ENCODE results near the gene NAGLU. TPM values are rescaled to one million over a fixed set of nuclear protein-coding genes. Genes with fewer than 3 reads are reported as not detected.

The NAGLU gene
- total and polyA plus RNA-seq, 10 of the 15 experiments (the other 5 are each of a cell fraction or from before 2014, with no cell fraction given): 0.23 to 27.5 (median 8.9) TPM

- FAIRE-seq: no peak
- no TSS peak for BruUV-seq (replicated peaks)
- in situ Hi-C loops (cut with MboI) (loop anchor here (5.0 kb wide), 1 partner anchor 89 kb away; no protein-coding TSS in a partner anchor), intact Hi-C loops (cut with micrococcal nuclease; ENCODE audit: unreplicated experiment) (no loop called here)
- WGBS (ENCODE audit: insufficient coverage, insufficient replicate concordance, low lambda C conversion rate, missing lambda C conversion rate): 80% methylated on average over 8 of the region's 8 CpGs
- no peak overlapping the region for H3K4me2 ChIP-seq (ENCODE audit: control insufficient read depth, insufficient read depth)
- no peaks in the 10 kb centered on the region for H3K9me3 ChIP-seq (replicated peaks; ENCODE audit: control insufficient read depth, insufficient read depth, low read length)
- no peak for DNase-seq (ENCODE audit: low read depth, low spot score)
- peaks cover 4 to 8% of the 10 kb centered on the region in 2 experiments; a peak in 3 of 4 replicates for H3K36me3 ChIP-seq (ENCODE audit: control insufficient read depth in 2 of 2, insufficient read depth in 2 of 2, low read length in 1 of 2)
- no peak overlapping the region for H3K4me3 ChIP-seq
- TF ChIP-seq PKNOX1 (IDR thresholded peaks at IDR 0.05) (peak; percentile 43; the same call in 1 of the 2 replicates), MEF2A (IDR thresholded peaks at IDR 0.05; ENCODE audit: insufficient read depth, low read depth, low read length) (no peak)
- RAD21 ChIA-PET (ENCODE audit: unreplicated experiment): interaction anchor here (0.6 kb wide), 1 partner anchor 334 kb away, joined by 3 read pairs; no protein-coding TSS in a partner anchor
- SMC1A ChIA-PET (ENCODE audit: uncharacterized antibody, unreplicated experiment): interaction anchor here (1.8 kb wide), 1 partner anchor 92 kb away, joined by 7 read pairs; no protein-coding TSS in a partner anchor
- no peak overlapping the region for H3K9ac ChIP-seq (ENCODE audit: control insufficient read depth, insufficient read depth, low read length)
- no peaks in the 10 kb centered on the region for H3K79me2 ChIP-seq (ENCODE audit: control insufficient read depth, insufficient read depth, low read length)
- CTCF ChIA-PET: interaction anchor here (0.8 to 10.4 kb wide), 7 partner anchors 10 to 201 kb away, joined by 3 to 120 read pairs (median 4); no protein-coding TSS in a partner anchor
- no peak overlapping the region for H2AFZ ChIP-seq (ENCODE audit: control insufficient read depth, low read depth, low read length)
- H4K20me1 ChIP-seq (ENCODE audit: control insufficient read depth, insufficient read depth): no peaks in the 10 kb centered on the region; the same call in 1 of the 2 replicates
- no peak for ATAC-seq
- no peak overlapping the region for H3K27ac ChIP-seq (ENCODE audit: control insufficient read depth, insufficient read depth)
- no peaks in the 10 kb centered on the region for H3K27me3 ChIP-seq (replicated peaks in 1 of 2; ENCODE audit: control insufficient read depth in 2 of 2, insufficient read depth in 2 of 2, low read length in 1 of 2)
- H3K4me1 ChIP-seq (ENCODE audit: control insufficient read depth, insufficient read depth, low read length): no peaks in the 10 kb centered on the region
- POLR2A ChIA-PET: interaction anchor here (0.6 kb wide), 1 partner anchor 70 kb away, joined by 4 read pairs; no protein-coding TSS in a partner anchor
Observed at GRCh38 chr17:42521036-42521435, 15.0 kb upstream of the NAGLU start.

GRCh38 chr17:42521666-42522262 is 14.3 kb upstream of the NAGLU start:
- Histone ChIP-seq H4K20me1 (ENCODE audit: control insufficient read depth, insufficient read depth) (no peaks in the 10 kb centered on the region; the same call in 1 of the 2 replicates), H3K4me3 (no peak overlapping the region), H3K79me2 (ENCODE audit: control insufficient read depth, insufficient read depth, low read length) (no peaks in the 10 kb centered on the region), H3K9ac (ENCODE audit: control insufficient read depth, insufficient read depth, low read length) (no peak overlapping the region), H3K9me3 (replicated peaks; ENCODE audit: control insufficient read depth, insufficient read depth, low read length) (no peaks in the 10 kb centered on the region), H3K4me2 (ENCODE audit: control insufficient read depth, insufficient read depth) (no peak overlapping the region), H3K27me3 (replicated peaks in 1 of 2; ENCODE audit: control insufficient read depth in 2 of 2, insufficient read depth in 2 of 2, low read length in 1 of 2) (no peaks in the 10 kb centered on the region), H3K27ac (ENCODE audit: control insufficient read depth, insufficient read depth) (no peak overlapping the region), H3K36me3 (ENCODE audit: control insufficient read depth in 2 of 2, insufficient read depth in 2 of 2, low read length in 1 of 2) (peaks cover 4 to 8% of the 10 kb centered on the region in 2 experiments; a peak in 3 of 4 replicates), H2AFZ (ENCODE audit: control insufficient read depth, low read depth, low read length) (no peak overlapping the region), H3K4me1 (ENCODE audit: control insufficient read depth, insufficient read depth, low read length) (no peaks in the 10 kb centered on the region)
- ChIA-PET POLR2A (no interaction called here), CTCF (interaction anchor here (1.4 to 10.4 kb wide), 3 partner anchors 84 to 118 kb away, joined by 4 to 120 read pairs (median 4); no protein-coding TSS in a partner anchor), SMC1A (ENCODE audit: uncharacterized antibody, unreplicated experiment) (interaction anchor here (1.8 kb wide), 1 partner anchor 93 kb away, joined by 7 read pairs; no protein-coding TSS in a partner anchor), RAD21 (ENCODE audit: unreplicated experiment) (no interaction called here)
- ATAC-seq (no peak), FAIRE-seq (no peak), DNase-seq (ENCODE audit: low read depth, low spot score) (no peak)
- 89% methylated on average over 11 of the region's 11 CpGs for WGBS (ENCODE audit: insufficient coverage, insufficient replicate concordance, low lambda C conversion rate, missing lambda C conversion rate)
- intact Hi-C loops (cut with micrococcal nuclease; ENCODE audit: unreplicated experiment): no loop called here
- in situ Hi-C loops (cut with MboI): loop anchor here (5.0 kb wide), 1 partner anchor 89 kb away; no protein-coding TSS in a partner anchor
- TF ChIP-seq POLR2A (IDR thresholded peaks at IDR 0.05; ENCODE audit: low read depth, low read length): peak; percentile 20; the same call in 1 of the 2 replicates
- no peak for TF ChIP-seq CREB1 (IDR thresholded peaks at IDR 0.05; ENCODE audit: low read depth)
- BruUV-seq (replicated peaks): no TSS peak

Data from GM12878 (cell line).